T-helper 2 cell treated with Interferon-gamma antibody and Interleukin-4, amounts not matched to agents 100 ng/mL and 5 ng/mL, for 36 hours (primary cell): ENCODE data around the gene BPHL. TPM values are rescaled to one million over a fixed set of nuclear protein-coding genes. Genes with fewer than 3 reads are reported as not detected.
"Not testable (repeated sequence)": the region's sequence is repeated elsewhere in the genome, so short reads cannot be mapped to it uniquely, and the experiment has no call there.

Experiments used
- intact Hi-C: fragments of 100-400 bp; cut with micrococcal nuclease; formaldehyde crosslinking; loops from one replicate; pipeline ENCODE4 v1.15.1; 2023
- total RNA-seq: library from RNA; stranded (reverse); gene quantifications from 2 replicates; pipeline ENCODE4 v1.2.3, GENCODE V29; 2022

The BPHL gene
- total RNA-seq, 1 donor from 2014 or later, result 7.7 TPM

- intact Hi-C loops, result loop anchor here (10.0 kb wide), 1 partner anchor 614 kb away; no protein-coding TSS in a partner anchor
These were observed 2.2 kb downstream of the BPHL start for GRCh38 chr6:3120765-3121089.

GRCh38 chr6:3122823-3123182 is 4.3 kb downstream of the BPHL start:
- intact Hi-C loops, result loop anchor here (10.0 kb wide), 1 partner anchor 612 kb away; no protein-coding TSS in a partner anchor

GRCh38 chr6:3124667-3125066 is 6.2 kb downstream of the BPHL start:
- intact Hi-C loops, result loop anchor here (10.0 kb wide), 1 partner anchor 610 kb away; no protein-coding TSS in a partner anchor

- intact Hi-C loops, result loop anchor here (1.0 to 10.0 kb wide), 3 partner anchors 125 to 609 kb away; partner anchors contain the start of gene PSMG4
These were observed 7.3 kb downstream of the BPHL start for GRCh38 chr6:3125815-3126214.

GRCh38 chr6:3128356-3129108 is 10.0 kb downstream of the BPHL start:
- intact Hi-C loops, result loop anchor here (10.0 kb wide), 1 partner anchor 606 kb away; no protein-coding TSS in a partner anchor

- intact Hi-C loops, result no loop called here
These were observed 13.2 kb downstream of the BPHL start for GRCh38 chr6:3131695-3132094.

- intact Hi-C loops, result no loop called here
These were observed 15.0 kb downstream of the BPHL start for GRCh38 chr6:3133515-3133914.

- intact Hi-C loops, result no loop called here
These were observed 17.3 kb downstream of the BPHL start for GRCh38 chr6:3135668-3136291.

GRCh38 chr6:3136292-3137011 is 17.9 kb downstream of the BPHL start:
- intact Hi-C loops, result no loop called here

GRCh38 chr6:3137057-3137777 is 18.7 kb downstream of the BPHL start:
- intact Hi-C loops, result no loop called here

- intact Hi-C loops, result not testable (repeated sequence)
These were observed 19.4 kb downstream of the BPHL start for GRCh38 chr6:3137873-3138272.

- intact Hi-C loops, result no loop called here
These were observed 19.8 kb downstream of the BPHL start for GRCh38 chr6:3138341-3138740.

GRCh38 chr6:3139090-3139903 is 20.8 kb downstream of the BPHL start:
- intact Hi-C loops, result no loop called here

GRCh38 chr6:3140201-3140600 is 21.7 kb downstream of the BPHL start:
- intact Hi-C loops, result no loop called here

- intact Hi-C loops, result no loop called here
These were observed 24.0 kb downstream of the BPHL start for GRCh38 chr6:3142536-3142935.

- intact Hi-C loops, result no loop called here
These were observed 24.6 kb downstream of the BPHL start for GRCh38 chr6:3143158-3143557.

GRCh38 chr6:3144571-3144970 is 26.1 kb downstream of the BPHL start:
- intact Hi-C loops, result no loop called here

- intact Hi-C loops, result no loop called here
These were observed 29.6 kb downstream of the BPHL start for GRCh38 chr6:3147914-3148757.

GRCh38 chr6:3151691-3152090 is 33.2 kb downstream of the BPHL start:
- intact Hi-C loops, result no loop called here

GRCh38 chr6:3152689-3153088 is 34.2 kb downstream of the BPHL start:
- intact Hi-C loops, result no loop called here
